ENCODE measurements around the gene GGT6.

- no peak for TF ChIP-seq POLR2A (IDR thresholded peaks at IDR 0.05; ENCODE audit: low read depth, low read length)
- TF ChIP-seq POLR2AphosphoS5 (IDR thresholded peaks at IDR 0.05; ENCODE audit: low read depth, low read length) = no peak
- TF ChIP-seq TAF1 (IDR thresholded peaks at IDR 0.05; ENCODE audit: borderline replicate concordance, low read depth, low read length) = no peak
Measured at GRCh38 chr17:4520060-4520893, 40.1 kb downstream of the GGT6 start.
